Mammary epithelial cell (primary cell): Measurements from ENCODE around the gene LCAT.

Source experiments
- EZH2 ChIP-seq: IDR thresholded peaks from 2 replicates; pipeline ENCODE4 v1.6.1; 2012; ENCODE audit warnings: low read length, inconsistent platforms, borderline replicate concordance
- TF ChIP-seq, protein P1 (sequence below), 2 donors: IDR thresholded peaks in 1 of 2; conservative IDR thresholded peaks in 1 of 2; 2 replicates each; pipeline ENCODE4 v1.5.1; 2011 to 2012; ENCODE audit warnings: inconsistent platforms in 2 of 2, low read length in 2 of 2, mild to moderate bottlenecking in 2 of 2, control low read depth in 1 of 2, low read depth in 1 of 2; ENCODE audit not compliant: insufficient read depth in 1 of 2; ENCODE audit errors: extremely low read depth in 1 of 2

DNA sequence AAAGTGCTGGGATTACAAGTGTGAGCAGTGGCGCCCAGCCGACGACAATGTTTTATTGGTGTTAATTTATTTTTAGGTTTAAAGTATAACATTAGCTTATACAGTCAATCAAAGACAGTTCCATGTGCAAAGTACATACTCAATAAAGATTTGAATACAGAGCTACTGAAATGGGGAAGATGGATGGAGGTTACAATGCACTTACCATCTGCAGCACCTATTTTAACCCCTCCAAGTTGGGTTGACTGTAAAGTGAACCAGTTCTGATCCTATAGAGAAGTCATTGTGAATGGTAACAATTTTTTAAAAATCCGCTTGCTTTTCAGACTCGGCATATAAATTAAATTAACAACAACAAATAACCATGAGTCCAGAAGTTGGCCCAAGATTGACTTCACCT, 51.5 kb downstream of the LCAT start:
- TF ChIP-seq, protein P1, sequence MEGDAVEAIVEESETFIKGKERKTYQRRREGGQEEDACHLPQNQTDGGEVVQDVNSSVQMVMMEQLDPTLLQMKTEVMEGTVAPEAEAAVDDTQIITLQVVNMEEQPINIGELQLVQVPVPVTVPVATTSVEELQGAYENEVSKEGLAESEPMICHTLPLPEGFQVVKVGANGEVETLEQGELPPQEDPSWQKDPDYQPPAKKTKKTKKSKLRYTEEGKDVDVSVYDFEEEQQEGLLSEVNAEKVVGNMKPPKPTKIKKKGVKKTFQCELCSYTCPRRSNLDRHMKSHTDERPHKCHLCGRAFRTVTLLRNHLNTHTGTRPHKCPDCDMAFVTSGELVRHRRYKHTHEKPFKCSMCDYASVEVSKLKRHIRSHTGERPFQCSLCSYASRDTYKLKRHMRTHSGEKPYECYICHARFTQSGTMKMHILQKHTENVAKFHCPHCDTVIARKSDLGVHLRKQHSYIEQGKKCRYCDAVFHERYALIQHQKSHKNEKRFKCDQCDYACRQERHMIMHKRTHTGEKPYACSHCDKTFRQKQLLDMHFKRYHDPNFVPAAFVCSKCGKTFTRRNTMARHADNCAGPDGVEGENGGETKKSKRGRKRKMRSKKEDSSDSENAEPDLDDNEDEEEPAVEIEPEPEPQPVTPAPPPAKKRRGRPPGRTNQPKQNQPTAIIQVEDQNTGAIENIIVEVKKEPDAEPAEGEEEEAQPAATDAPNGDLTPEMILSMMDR (conservative IDR thresholded peaks at IDR 0.05 in 1 of 2, IDR thresholded peaks at IDR 0.05 in 1 of 2; ENCODE audit: extremely low read depth in 1 of 2, insufficient read depth in 1 of 2, low read depth in 1 of 2, low read length in 2 of 2), result no peak
- TF ChIP-seq EZH2, result no peak
